HG02938 (cell line): ENCODE results near the gene TULP4.
"Not testable (repeated sequence)": the region's sequence is repeated elsewhere in the genome, so short reads cannot be mapped to it uniquely, and the experiment has no call there.

Experiments
- ATAC-seq: cut with Tn5 transposase; IDR thresholded peaks from one replicate; pipeline ENCODE4 v1.9.1; 2021; ENCODE audit warnings: mild to moderate bottlenecking, moderate library complexity; ENCODE audit not compliant: unreplicated experiment

The TULP4 gene

DNA sequence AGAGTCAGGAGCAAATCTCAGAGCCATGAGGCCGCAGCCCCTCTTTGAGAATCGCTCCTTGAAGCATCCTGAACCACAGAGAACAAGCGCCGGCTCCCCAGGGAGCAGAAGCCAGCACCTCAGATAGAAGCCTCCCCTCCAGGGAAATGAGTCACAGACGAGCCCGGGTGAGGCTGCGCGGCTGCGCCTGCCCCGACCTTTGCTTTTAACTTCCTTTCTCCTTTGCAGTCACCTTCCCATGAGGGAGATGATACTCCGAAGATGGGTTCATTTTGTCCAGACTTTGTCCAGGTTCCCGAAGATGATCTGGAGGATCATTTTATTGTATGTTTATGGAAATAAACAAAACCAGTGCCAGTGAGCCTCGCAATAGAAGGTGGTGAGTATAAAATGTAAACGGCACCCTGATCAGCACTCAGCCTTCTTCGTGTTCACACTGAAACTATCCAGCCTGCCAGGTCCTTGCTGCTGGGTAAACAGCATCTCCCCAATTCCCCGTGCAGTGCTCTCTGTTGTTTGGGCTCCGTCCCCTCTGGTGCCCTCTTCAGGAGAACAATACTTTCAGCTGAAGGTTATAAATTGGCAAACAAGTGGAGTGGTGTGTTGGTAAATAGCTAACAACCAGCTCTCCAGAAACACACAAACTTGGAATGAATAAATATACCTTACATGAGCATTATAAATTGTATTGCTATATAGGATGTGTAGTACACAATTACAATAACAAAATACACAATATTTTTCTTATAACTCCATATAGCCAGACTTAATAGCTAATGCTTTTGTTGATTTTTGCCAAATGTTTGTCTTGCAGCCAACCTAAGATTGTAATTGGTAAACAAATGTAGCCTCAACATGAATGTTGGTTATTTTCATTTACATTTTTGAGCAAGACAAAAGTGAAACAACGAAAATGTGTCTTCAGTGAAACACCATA lies 206.2 kb downstream of the TULP4 start:
- ATAC-seq = peak; percentile 62

DNA sequence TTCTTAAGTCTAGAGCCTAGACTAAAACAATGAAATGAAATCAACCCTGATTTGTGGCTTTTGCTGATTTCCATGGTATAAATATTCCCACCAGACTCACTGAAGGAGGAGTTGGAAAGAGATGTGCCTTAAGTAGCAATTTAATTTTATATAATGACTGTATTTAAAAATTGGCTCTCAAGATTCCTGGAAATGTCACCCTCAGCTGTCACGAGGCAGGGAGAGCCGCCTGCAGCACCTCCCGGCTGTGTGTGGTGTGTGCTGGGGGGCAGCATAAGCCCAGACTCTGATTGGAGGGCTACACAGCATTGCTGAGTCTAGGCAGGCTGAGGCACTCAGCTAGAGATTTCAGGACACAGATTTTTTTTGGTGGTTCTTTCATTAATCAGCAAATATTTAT lies 207.0 kb downstream of the TULP4 start:
- ATAC-seq = no peak

DNA sequence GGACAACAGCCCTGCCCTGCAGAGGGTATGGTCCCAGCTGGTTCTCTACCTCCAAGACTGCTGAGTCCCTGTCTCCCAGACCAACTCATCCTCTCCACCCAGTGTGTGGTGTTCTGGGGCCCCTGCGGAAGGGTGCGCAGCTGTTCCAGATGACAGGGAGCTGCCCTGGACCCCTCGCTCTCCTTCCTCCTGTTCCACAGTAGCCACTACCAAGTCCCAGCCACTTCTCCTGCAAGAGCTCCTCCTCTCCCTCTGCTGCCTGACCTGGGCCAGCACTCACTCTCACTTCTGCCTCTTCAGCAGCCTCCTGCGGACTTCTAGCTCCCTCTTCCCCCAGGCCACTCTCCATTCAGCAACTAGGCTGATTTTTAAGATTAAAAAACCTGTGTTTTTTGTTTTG lies 207.5 kb downstream of the TULP4 start:
- ATAC-seq = no peak

DNA sequence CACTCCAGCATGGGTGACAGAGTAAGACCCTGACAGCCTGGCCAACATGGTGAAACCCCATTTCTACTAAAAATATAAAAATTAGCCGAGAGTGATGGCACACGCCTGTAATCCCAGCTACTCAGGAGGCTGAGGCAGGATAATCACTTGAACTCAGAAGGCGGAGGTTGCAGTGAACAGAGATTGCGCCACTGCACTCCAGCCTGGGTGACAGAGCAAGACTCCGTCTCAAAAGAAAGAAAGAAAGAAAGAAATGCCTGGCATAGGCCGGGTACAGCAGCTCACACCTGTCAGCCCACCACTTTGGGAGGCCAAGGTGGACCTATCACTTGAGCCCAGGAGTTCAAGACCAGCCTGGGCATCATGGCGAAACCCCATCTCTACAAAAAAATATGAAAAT lies 208.7 kb downstream of the TULP4 start:
- ATAC-seq = not testable (repeated sequence)

DNA sequence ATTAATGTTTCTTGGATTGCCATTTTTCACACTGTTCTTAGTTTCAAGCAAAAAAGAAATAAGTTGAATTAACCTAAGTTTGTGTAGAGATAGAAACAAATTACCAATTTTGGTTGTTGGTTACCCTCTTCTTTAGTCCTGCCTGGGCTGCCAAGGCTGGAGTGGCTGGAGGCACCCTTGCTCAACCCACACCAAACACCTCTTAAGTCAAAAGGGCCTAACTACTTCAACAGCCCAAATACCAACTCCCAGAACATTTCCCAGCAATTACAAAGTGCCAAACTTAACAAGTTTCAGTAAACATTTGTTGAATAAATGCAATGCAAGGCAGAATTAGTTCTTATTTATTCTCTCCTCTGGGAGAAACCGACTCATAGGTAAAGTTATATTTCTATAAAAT lies 209.5 kb downstream of the TULP4 start:
- no peak for ATAC-seq

DNA sequence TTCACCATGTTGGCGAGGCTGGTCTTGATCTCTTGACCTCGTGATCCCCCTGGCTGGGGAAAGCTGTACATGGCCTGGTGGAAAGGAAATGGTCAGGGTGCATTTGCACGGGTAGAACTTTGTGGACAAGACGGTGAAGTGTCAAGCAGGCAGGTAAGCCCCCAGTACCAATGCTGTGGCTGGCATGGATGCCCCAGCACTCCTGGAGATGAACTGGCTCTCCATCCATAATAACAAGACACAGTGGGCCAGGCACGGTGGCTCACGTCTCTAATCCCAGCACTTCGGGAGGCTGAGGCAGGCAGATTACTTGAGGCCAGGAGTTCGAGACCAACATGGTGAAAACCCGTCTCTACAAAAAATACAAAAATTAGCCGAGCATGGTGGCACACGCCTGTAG lies 210.4 kb downstream of the TULP4 start:
- ATAC-seq = no peak

DNA sequence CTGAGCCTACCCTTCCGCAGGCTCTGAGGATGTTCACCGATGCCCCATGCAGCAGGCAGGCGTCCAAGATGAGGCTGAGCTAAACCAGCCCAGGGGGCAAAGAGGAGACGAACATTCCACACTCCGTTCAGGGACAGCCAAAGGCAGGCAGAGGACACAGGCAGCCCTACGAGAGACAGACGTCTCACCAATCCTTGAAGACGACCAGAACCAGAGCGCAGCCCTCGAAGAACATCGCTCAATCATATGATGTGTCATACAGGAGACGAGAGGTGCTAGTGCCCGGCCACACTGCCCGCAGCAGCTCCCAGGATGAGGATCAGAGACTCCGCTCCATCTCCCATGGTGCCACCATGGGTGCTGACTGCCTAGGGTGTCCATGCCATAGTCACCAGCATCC lies 212.0 kb downstream of the TULP4 start:
- no peak for ATAC-seq

DNA sequence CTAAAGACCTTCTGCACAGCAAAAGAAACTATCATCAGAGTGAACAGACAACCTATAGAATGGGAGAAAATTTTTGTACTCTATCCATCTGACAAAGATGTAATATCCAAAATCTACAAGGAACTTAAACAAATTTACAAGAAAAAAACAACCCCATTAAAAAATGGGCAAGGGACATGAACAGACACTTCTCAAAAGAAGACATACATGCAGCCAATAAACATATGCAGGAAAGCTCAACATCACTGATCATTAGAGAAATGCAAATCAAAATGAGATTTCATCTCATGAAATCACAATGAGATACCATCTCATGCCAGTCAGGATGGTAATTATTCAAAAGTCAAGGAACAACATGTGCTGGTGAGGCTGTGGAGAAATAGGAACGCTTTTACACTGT lies 215.6 kb downstream of the TULP4 start:
- not testable (repeated sequence) for ATAC-seq

DNA sequence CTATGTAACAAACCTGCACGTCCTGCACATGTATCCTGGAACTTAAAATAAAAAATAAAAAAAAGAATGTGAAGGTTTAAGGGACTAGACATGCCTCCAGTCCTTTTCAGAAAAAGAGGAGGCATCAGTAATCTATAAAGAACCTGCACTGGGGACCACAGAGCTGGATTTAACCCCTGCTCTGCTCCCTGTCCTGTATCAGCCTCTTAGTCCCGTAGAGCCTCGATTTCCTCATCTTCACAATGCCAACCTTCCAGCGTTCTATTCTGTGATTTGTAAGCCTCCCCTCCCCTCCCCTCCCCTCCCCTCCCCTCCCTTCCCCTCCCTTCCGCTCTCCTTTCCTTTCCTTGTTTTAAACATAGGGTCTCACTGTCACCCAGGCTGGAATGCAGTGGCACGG lies 216.6 kb downstream of the TULP4 start:
- ATAC-seq = no peak

DNA sequence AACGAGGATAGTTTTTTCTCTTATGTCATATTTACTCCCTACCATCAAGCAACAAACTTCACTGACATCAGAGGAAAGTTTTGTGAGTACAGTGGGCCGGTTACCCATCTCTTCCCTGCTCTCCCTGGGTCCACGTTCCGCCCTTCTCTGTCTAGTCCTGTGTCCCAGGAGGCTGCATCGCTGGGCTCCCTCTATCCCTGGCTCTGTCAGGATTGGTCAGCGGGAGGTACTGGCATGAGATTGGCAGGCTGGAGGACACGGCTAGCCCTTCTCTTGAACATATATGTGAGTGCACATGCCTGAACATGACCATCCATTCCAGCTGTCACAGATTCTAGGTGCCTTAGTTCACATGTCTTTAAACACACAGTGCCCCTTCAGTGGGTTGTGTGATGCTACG lies 217.4 kb downstream of the TULP4 start:
- no peak for ATAC-seq

DNA sequence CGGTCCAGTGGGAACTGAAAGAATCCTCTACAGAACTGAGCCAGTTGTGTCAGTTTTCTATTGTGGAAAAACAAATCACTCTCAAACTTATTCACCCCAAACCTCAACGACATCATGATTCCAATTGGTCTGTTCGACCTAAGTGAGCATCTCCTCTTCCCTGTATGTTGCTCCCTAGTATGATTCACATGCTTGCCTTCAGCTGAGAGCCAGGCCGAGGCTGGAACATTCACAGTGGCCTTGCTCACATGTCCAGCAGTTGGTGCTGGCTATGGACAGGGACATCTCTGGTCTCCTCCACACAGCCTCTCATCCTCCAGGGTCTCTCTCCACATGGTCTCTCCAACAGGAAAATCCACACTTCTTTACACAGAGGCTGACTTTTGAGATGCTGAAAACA lies 219.3 kb downstream of the TULP4 start:
- ATAC-seq = no peak

DNA sequence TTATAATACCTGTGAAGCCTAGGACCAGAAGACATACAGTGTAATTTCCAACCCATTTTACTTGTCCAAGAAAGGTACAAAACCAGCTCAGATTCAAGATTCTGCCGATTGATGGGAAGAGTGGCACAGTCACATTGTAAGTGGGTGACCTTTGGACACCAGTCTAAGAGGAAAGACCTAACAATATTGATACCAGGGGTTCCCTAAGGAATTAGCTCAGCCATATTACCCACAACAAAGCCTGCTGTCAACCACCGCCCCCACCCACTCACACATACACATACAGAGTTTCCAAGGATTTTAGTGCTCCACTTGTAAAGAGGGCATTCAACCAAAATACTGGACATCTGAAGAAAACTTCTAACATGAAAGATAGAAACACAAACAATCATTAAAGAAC lies 219.7 kb downstream of the TULP4 start:
- no peak for ATAC-seq

DNA sequence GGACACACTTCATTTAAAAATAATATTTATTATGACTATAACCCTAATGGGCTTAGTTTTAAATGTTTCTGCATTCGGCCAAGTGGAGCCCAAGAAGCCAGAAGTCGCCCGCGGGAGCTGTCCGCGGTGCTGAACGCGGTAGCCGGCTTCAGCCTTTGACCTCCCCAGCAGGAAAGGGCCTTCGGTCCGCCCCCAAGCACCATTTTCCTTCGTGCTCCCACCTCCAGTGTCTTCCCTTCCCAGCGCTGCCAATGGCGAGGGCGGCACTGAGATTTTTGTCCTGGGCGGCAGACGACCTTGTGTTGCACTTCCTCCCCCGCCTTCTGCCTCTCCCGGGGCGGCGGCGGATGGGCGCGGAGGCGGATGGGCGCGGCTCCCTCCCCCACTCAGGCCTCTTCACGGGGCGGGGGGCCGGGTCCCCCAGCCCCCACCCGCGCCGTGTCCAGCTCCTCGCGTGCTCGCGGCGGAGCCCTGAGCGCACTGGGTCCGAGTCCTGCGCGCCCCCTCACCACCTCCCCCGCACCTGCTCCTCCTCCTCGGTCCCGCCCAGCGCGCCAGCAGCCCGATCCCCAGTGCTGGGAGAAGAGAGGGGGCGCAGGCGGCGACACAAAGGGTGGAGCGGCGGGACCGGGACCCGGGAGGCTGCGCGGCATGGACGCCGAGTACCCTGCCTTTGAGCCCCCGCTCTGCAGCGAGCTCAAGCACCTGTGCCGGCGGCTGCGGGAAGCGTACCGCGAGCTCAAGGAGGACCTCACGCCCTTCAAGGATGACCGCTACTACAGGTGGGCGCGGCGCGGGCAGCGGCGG lies 224.0 kb downstream of the TULP4 start:
- ATAC-seq = no peak

DNA sequence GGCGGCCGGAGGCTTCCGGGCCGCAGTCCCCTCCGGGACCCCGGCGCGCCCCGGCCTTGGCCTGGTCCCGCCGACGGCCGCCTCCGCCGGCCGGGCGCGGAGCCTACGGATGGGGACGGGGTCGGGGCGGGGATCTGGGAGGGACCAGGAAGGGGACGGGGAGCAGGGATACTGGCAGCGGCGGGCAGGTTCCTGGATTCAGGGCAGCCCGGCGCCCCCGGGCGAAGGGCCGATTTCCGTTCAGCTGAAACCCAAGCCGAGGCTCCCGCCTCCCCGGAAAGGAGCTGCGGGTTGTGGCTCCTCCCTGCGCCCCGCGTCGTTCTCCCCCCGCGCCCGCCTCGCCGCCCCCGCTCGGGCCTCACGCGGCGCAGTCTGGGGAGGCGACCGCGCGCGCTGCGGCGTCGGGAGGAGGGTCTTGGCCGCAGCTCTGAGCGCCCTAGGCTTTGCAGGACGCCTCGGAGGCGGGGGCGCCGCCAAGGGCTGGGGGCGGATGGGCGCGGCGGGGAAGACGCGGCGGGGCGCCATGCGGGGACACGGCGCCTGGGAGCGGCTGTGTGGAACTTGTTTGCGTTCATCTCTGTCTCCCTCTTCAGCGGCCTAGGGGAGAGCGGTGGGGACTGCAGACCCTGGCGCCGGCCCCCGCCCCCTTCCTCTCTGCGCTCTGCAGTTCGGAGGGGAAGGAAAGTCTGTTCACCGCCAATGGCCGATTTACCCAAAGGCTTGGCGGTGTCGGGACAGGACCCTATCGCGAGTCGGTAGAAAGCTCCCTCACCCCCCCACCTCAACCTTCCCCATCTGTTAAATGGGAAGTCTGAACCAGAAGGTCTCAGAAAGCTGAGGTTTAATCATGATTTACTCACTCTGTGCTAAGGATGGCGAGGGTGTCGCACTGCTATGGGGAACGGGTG lies 224.9 kb downstream of the TULP4 start:
- ATAC-seq = no peak

DNA sequence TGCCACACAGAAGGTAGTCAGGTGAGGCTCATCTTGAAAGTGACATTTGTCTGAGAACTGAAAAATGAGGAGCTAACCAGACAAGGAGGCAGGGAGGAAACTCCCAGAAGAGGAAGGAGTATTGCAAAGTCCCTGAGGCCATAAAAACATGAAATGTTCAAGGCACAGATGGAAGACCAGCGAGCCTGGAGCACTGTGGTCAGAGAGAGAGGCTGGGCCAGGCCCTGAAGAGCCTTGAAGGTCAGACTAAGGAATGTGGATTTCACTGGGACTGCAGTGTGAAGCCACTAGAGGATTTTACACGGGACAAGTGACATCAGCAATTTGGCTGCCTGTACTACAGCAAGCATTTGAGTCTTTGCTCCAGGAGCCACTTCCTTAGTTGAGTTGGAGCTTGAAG lies 226.5 kb downstream of the TULP4 start:
- ATAC-seq = no peak

DNA sequence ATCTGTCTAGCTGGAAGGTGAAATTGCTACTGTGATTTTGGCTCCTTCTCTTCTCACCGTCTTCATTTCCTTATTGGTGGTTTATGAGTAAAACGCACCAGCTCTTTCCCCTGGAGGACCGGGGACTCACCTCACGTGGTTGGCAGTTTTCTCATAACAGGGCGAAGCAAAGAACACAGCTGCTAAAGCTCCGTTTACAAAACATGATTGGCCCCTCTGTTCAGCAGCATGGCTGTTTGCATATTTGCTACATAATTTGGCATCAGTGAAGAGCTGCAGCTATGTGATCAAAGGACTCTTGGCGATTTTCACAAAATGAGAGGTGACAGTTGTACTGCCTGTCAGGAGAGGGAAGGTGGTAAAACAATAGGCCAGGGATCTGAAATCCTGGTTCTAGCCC lies 227.1 kb downstream of the TULP4 start:
- no peak for ATAC-seq

DNA sequence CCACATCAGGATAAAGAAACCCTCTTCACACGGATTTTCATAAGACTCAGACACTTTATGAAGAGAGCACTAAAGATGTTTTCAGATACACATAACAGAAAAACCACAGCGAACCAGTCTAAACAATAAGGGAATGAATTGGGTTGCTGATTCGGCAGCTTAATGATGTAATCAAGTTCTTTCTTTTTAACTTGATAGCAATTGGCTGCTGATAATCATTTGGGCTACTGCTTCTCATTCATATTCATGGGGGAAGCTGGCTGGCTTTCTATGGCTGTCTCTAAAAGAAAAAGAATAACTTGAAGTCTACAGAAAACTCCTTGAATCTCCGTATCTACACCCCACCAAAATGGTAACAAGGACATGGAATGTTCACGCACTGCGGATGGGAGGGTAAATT lies 227.6 kb downstream of the TULP4 start:
- no peak for ATAC-seq

DNA sequence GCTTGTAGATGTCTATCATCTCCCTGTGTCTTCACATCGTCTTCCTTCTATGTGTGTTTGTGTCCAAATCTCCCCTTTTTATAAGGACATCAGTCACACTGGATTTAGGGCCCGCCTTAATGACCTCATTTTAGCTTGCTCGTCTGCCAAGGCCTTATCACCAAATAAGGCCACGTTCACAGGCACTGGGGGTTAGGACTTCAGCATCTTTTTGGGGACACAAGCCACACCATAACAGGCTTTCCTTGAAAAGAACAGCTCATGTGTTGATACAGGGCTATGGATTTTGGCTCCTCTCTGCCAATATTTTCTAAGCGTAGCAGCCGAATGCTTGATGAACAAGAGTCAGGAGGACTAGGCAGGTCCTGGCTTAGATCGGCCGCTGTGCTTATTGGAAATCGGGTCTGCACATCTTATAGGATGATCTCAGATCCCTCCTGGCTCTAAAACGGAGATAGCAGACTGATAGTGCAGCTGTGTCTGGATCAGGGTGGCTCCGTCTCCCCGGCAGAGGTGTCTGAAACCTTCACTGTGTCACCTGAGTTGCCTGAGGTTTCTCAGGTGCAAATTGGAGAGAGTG lies 231.4 kb downstream of the TULP4 start:
- ATAC-seq = no peak

DNA sequence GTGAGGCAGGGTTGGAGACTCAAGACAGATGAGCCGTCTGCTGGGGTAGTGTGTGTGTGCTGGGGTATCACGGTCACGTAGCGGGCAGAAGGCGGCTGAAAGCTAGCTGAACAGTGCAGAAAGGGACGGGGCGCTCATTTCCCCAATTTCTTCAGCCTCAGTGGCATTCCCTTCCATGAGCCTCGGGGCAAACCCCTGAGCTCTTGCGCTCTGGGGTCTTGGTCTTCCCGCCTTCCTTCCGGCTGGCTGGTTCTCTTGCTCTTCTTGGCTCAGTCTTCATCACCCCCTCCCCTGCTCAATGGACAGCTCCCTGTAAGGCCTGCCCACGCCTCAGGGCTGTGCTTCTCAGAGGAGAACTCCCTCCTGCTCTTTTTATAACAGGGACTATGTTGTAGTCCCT lies 232.2 kb downstream of the TULP4 start:
- no peak for ATAC-seq

DNA sequence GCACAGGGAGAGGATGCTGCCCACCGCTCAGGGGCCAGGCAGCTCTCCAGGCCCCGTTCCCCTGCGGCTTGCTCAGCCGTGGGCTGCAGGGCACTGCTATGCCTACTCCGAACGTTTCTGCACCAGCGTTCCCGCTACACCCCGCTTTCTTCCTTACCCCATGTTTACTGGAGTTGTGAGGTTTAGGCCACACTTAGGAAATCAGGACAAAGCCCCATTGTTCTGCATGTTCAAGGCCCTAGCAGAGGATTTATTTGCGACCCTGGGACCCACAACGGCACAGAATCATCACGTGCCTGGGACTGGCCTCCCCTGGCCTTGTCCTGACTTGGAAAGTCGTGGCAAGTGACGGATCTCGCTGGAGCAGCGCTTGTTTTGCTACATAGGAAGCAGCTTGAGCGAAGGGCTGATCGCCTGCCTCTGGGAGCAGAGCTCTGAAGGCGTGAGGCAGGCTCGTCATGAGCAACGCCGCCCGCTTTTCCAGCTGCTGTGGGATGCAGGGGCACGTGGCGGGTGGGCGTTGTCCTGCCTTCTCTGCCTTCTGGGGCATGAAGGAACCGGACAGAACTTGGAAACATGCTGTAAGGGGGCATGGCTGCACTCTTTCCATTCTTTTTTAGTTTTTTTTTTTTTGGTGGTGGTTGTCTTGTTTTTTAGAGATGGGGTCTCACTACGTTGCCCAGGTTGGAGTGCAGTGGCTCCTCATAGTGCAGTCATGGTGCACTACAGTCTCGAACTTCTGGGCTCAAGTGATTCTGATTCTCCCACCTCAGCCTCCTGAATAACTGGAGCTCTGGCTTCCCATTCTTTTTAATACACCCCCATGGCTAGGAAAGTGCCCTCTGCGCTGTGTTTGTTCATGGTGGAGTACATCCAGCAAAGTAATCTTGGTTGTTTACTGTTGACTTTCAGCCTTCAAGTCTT lies 233.0 kb downstream of the TULP4 start:
- no peak for ATAC-seq
